Esophagus muscularis mucosa (tissue), 4 donors: ENCODE data around the gene RSU1.

ENCODE experiments used
- EP300 ChIP-seq: sonication (generic); formaldehyde crosslinking; IDR thresholded peaks from one replicate; pipeline ENCODE4 v1.6.1; 2017; ENCODE audit warnings: antibody characterized with exemption
- POLR2A ChIP-seq: fragments of 450-650 bp; IDR thresholded peaks from one replicate; pipeline ENCODE4 v1.6.1; 2017; ENCODE audit warnings: antibody characterized with exemption, moderate library complexity, mild to moderate bottlenecking, low read depth
- POLR2AphosphoS5 ChIP-seq, 2 donors: sonication (generic); formaldehyde crosslinking; IDR thresholded peaks; one replicate each; pipeline ENCODE4 v1.6.1; 2017; ENCODE audit warnings: antibody characterized with exemption in 2 of 2
- TF ChIP-seq, protein P1 (sequence below), 3 experiments: fragments of 200-600 bp in 2 of 3; fragments of 450-650 bp in 1 of 3; sonication (generic) in 2 of 3; IDR thresholded peaks; one replicate each; pipeline ENCODE4 v1.5.1; 2017 to 2019; ENCODE audit warnings: antibody characterized with exemption in 3 of 3, mild to moderate bottlenecking in 2 of 3, moderate library complexity in 1 of 3

DNA sequence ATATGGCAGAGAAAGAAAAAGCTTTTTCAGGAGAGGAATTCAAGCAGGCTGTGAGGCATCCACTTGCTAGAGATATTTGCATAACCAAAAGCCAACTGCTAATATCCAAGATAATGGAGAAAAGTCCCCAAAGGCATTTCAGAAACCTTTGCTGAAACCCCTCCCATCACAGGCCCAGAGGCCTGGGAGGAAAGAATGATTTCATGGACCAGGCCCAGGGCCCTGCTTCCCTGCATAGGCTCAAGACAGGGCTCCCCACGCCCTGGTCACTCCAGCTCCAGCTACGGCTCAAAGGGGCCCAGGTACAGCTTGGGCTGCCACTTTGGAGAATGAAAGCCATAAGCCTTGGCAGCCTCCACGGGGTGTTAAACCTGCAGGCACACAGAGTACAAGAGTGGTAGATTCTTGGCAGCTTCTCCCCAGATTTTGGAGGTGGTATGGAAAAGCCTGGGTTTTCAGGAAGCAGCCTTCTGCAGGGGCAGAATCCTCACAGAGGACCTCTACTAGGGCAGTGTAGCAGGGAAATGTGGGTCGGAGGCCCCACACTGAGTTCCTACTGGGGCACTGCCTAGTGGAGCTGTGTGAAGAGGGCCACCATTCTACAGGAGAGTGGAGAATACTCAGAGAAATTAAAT is 5.6 kb upstream of the RSU1 start:
- TF ChIP-seq, protein P1, sequence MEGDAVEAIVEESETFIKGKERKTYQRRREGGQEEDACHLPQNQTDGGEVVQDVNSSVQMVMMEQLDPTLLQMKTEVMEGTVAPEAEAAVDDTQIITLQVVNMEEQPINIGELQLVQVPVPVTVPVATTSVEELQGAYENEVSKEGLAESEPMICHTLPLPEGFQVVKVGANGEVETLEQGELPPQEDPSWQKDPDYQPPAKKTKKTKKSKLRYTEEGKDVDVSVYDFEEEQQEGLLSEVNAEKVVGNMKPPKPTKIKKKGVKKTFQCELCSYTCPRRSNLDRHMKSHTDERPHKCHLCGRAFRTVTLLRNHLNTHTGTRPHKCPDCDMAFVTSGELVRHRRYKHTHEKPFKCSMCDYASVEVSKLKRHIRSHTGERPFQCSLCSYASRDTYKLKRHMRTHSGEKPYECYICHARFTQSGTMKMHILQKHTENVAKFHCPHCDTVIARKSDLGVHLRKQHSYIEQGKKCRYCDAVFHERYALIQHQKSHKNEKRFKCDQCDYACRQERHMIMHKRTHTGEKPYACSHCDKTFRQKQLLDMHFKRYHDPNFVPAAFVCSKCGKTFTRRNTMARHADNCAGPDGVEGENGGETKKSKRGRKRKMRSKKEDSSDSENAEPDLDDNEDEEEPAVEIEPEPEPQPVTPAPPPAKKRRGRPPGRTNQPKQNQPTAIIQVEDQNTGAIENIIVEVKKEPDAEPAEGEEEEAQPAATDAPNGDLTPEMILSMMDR (IDR thresholded peaks at IDR 0.05), result no peak
- TF ChIP-seq POLR2A (no peak), POLR2AphosphoS5 (IDR thresholded peaks at IDR 0.05) (no peak), EP300 (no peak)
